Caco-2 (cell line): Measurements from ENCODE around the gene ZNF358. TPM values are rescaled to one million over a fixed set of nuclear protein-coding genes. Genes with fewer than 3 reads are reported as not detected.

Source experiments
- BruUV-seq: library from RNA; stranded (reverse); fragments of 400-500 nt; replicated peaks from 2 replicates; lab custom pipeline; 2021; lab: Mats Ljungman, UMichigan
- CTCF ChIA-PET: fragments of 300-600 bp; sonication (Branson Sonifier 250); formaldehyde crosslinking; loops from one replicate; lab custom pipeline; 2022; ENCODE audit warnings: antibody characterized with exemption; lab: Charles Lee
- POLR2A ChIA-PET: fragments of 300-600 bp; sonication (Branson Sonifier 250); formaldehyde crosslinking; loops from one replicate; lab custom pipeline; 2022; ENCODE audit warnings: antibody characterized with exemption; lab: Charles Lee
- DNase-seq, 2 experiments: peaks; one replicate each; pipeline versions ENCODE4 v3.0.0 to v3.0.0-alpha.2; 2020 to 2022
- H3K27me3 ChIP-seq: replicated peaks from 2 replicates; pipeline ENCODE4 v1.6.0; 2011; ENCODE audit warnings: low read length; ENCODE audit not compliant: control insufficient read depth, insufficient read depth
- H3K36me3 ChIP-seq: 2 replicates; pipeline ENCODE4 v1.5.1; 2011; ENCODE audit warnings: low read length; ENCODE audit not compliant: control insufficient read depth, insufficient read depth
- H3K4me1 ChIP-seq: fragments of 250-450 bp; sonication (Bioruptor Pico); 2 replicates; pipeline ENCODE4 v1.5.1; 2020; ENCODE audit warnings: mild to moderate bottlenecking
- H3K4me3 ChIP-seq: 2 replicates; pipeline ENCODE4 v1.5.1; 2011; ENCODE audit warnings: low read depth, mild to moderate bottlenecking, control low read depth, low read length
- H3K9me3 ChIP-seq: fragments of 250-450 bp; sonication (Bioruptor Pico); 2 replicates; pipeline ENCODE4 v1.5.1; 2020; ENCODE audit warnings: mild to moderate bottlenecking, moderate library complexity
- H3K27ac Mint-ChIP-seq: one replicate; pipeline ENCODE4 v1.8.0; 2022; ENCODE audit warnings: mixed read lengths; ENCODE audit not compliant: unreplicated experiment
- H3K27me3 Mint-ChIP-seq: one replicate; pipeline ENCODE4 v1.8.0; 2022; ENCODE audit warnings: mixed read lengths; ENCODE audit not compliant: insufficient read depth, unreplicated experiment
- H3K36me3 Mint-ChIP-seq: one replicate; pipeline ENCODE4 v1.8.0; 2022; ENCODE audit warnings: mild to moderate bottlenecking, mixed read lengths; ENCODE audit not compliant: insufficient read depth, unreplicated experiment
- H3K4me1 Mint-ChIP-seq: one replicate; pipeline ENCODE4 v1.8.0; 2022; ENCODE audit warnings: low read depth, mixed read lengths; ENCODE audit not compliant: unreplicated experiment
- H3K4me3 Mint-ChIP-seq: one replicate; pipeline ENCODE4 v1.8.0; 2022; ENCODE audit warnings: mild to moderate bottlenecking, moderate library complexity, mixed read lengths; ENCODE audit not compliant: unreplicated experiment
- H3K9me3 Mint-ChIP-seq: one replicate; pipeline ENCODE4 v1.8.0; 2022; ENCODE audit warnings: mixed read lengths; ENCODE audit not compliant: unreplicated experiment
- intact Hi-C: fragments of 100-400 bp; cut with micrococcal nuclease; formaldehyde crosslinking; loops from one replicate; pipeline ENCODE4 v1.10.0; 2022; ENCODE audit not compliant: unreplicated experiment
- total RNA-seq: library from RNA; stranded (reverse); gene quantifications from 2 replicates; pipeline ENCODE4 v1.2.3, GENCODE V29; 2022
- TF ChIP-seq, protein P1 (sequence below), 2 experiments: fragments of 200-600 bp in 1 of 2; IDR thresholded peaks; 1 replicate in 1 of 2; 2 replicates in 1 of 2; pipeline versions ENCODE4 v1.5.1 to v1.8.0; 2011 to 2022; ENCODE audit warnings: antibody characterized with exemption in 1 of 2, control low read depth in 1 of 2, inconsistent platforms in 1 of 2, low read depth in 1 of 2, low read length in 1 of 2, mild to moderate bottlenecking in 1 of 2, moderate library complexity in 1 of 2; ENCODE audit not compliant: insufficient read depth in 1 of 2, severe bottlenecking in 1 of 2, unreplicated experiment in 1 of 2

ZNF358 gene
- total RNA-seq, 1 experiment from 2014 or later = 29.4 TPM

GRCh38 chr19:7478843-7479227, 37.1 kb upstream of the ZNF358 start:
- H3K27ac Mint-ChIP-seq = no peak overlapping the region
- Histone ChIP-seq H3K4me1 (peaks cover 5% of the 10 kb centered on the region; the same call in 1 of the 2 replicates), H3K36me3 (no peaks in the 10 kb centered on the region), H3K9me3 (no peaks in the 10 kb centered on the region), H3K27me3 (no peaks in the 10 kb centered on the region), H3K4me3 (no peak overlapping the region)
- H3K4me1 Mint-ChIP-seq = peaks cover 5% of the 10 kb centered on the region
- no peaks in the 10 kb centered on the region for H3K9me3 Mint-ChIP-seq
- no TSS peak for BruUV-seq
- ChIA-PET POLR2A (no interaction called here), CTCF (no interaction called here)
- peaks cover 46% of the 10 kb centered on the region for H3K36me3 Mint-ChIP-seq
- TF ChIP-seq, protein P1, sequence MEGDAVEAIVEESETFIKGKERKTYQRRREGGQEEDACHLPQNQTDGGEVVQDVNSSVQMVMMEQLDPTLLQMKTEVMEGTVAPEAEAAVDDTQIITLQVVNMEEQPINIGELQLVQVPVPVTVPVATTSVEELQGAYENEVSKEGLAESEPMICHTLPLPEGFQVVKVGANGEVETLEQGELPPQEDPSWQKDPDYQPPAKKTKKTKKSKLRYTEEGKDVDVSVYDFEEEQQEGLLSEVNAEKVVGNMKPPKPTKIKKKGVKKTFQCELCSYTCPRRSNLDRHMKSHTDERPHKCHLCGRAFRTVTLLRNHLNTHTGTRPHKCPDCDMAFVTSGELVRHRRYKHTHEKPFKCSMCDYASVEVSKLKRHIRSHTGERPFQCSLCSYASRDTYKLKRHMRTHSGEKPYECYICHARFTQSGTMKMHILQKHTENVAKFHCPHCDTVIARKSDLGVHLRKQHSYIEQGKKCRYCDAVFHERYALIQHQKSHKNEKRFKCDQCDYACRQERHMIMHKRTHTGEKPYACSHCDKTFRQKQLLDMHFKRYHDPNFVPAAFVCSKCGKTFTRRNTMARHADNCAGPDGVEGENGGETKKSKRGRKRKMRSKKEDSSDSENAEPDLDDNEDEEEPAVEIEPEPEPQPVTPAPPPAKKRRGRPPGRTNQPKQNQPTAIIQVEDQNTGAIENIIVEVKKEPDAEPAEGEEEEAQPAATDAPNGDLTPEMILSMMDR (IDR thresholded peaks at IDR 0.05; ENCODE audit: insufficient read depth in 1 of 2, low read depth in 1 of 2, low read length in 1 of 2, severe bottlenecking in 1 of 2, unreplicated experiment in 1 of 2) = no peak
- no peak for DNase-seq
- intact Hi-C loops = no loop called here
- H3K4me3 Mint-ChIP-seq = no peak overlapping the region
- no peaks in the 10 kb centered on the region for H3K27me3 Mint-ChIP-seq

DNA sequence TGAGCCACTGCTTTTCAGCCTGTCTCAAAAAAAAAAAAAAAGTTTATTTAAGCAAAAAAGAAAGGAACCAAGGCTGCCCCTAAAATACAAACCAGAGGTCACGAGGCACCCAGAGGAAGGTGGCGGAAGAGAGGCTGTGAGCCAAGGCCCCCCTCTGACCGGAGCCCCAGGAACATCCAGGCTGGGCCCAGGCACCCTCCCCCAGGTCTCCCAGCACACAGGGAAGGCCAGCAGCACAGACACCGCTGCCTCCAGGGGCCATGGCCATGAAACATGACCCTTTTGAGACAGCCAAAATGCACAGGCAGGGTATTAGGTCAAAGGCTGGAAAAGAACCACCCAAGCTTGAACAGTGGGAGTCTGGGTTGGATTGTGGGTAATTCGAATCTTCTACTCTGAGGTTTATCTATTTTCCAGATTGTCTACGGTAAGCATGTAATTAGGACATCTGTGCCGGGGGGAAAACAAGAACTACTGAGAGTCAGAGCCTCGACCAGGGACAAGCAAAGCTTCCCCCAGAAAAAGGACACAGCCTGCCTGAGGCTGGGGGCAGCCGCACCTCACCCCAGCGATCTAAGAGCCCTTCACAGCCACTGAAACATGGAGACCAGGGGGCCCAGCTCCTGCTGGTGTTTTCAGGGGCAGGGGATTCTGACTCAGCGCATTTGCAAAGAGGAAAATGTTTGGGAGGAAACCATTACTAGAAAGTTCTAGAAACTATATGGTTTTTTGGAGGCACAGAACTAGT, 35.5 kb upstream of the ZNF358 start:
- peaks cover 5% of the 10 kb centered on the region for H3K4me1 Mint-ChIP-seq
- H3K4me3 Mint-ChIP-seq = no peak overlapping the region
- TF ChIP-seq, protein P1 (IDR thresholded peaks at IDR 0.05; ENCODE audit: insufficient read depth in 1 of 2, low read depth in 1 of 2, low read length in 1 of 2, severe bottlenecking in 1 of 2, unreplicated experiment in 1 of 2) = no peak
- Histone ChIP-seq H3K4me3 (no peak overlapping the region), H3K27me3 (no peaks in the 10 kb centered on the region), H3K4me1 (peaks cover 5% of the 10 kb centered on the region; the same call in 1 of the 2 replicates), H3K9me3 (no peaks in the 10 kb centered on the region), H3K36me3 (no peaks in the 10 kb centered on the region)
- POLR2A ChIA-PET = no interaction called here
- no peaks in the 10 kb centered on the region for H3K27me3 Mint-ChIP-seq
- DNase-seq = no peak
- no TSS peak for BruUV-seq
- CTCF ChIA-PET = no interaction called here
- no peaks in the 10 kb centered on the region for H3K9me3 Mint-ChIP-seq
- intact Hi-C loops = no loop called here
- peaks cover 43% of the 10 kb centered on the region for H3K36me3 Mint-ChIP-seq
- H3K27ac Mint-ChIP-seq = no peak overlapping the region

- H3K9me3 Mint-ChIP-seq = no peaks in the 10 kb centered on the region
- H3K4me1 Mint-ChIP-seq = peaks cover 5% of the 10 kb centered on the region
- no peaks in the 10 kb centered on the region for H3K27me3 Mint-ChIP-seq
- intact Hi-C loops = no loop called here
- TF ChIP-seq, protein P1 (IDR thresholded peaks at IDR 0.05; ENCODE audit: insufficient read depth in 1 of 2, low read depth in 1 of 2, low read length in 1 of 2, severe bottlenecking in 1 of 2, unreplicated experiment in 1 of 2) = no peak
- no peaks in the 10 kb centered on the region for H3K36me3 ChIP-seq
- POLR2A ChIA-PET = no interaction called here
- peaks cover 43% of the 10 kb centered on the region for H3K36me3 Mint-ChIP-seq
- H3K4me3 ChIP-seq = no peak overlapping the region
- no peaks in the 10 kb centered on the region for H3K27me3 ChIP-seq
- H3K4me1 ChIP-seq = peaks cover 5% of the 10 kb centered on the region; the same call in 1 of the 2 replicates
- CTCF ChIA-PET = no interaction called here
- no peaks in the 10 kb centered on the region for H3K9me3 ChIP-seq
- no peak overlapping the region for H3K4me3 Mint-ChIP-seq
- BruUV-seq = no TSS peak
- no peak for DNase-seq
- H3K27ac Mint-ChIP-seq = no peak overlapping the region
Observed at GRCh38 chr19:7480970-7481255, 35.0 kb upstream of the ZNF358 start.
